GM19397 (cell line): ENCODE measurements around the gene NARF.
"Not testable (repeated sequence)": the region's sequence is repeated elsewhere in the genome, so short reads cannot be mapped to it uniquely, and the experiment has no call there.

Experiments used
- ATAC-seq: cut with Tn5 transposase; IDR thresholded peaks from one replicate; pipeline ENCODE4 v1.9.1; 2021; ENCODE audit warnings: mild to moderate bottlenecking, moderate library complexity; ENCODE audit not compliant: unreplicated experiment

NARF gene

DNA sequence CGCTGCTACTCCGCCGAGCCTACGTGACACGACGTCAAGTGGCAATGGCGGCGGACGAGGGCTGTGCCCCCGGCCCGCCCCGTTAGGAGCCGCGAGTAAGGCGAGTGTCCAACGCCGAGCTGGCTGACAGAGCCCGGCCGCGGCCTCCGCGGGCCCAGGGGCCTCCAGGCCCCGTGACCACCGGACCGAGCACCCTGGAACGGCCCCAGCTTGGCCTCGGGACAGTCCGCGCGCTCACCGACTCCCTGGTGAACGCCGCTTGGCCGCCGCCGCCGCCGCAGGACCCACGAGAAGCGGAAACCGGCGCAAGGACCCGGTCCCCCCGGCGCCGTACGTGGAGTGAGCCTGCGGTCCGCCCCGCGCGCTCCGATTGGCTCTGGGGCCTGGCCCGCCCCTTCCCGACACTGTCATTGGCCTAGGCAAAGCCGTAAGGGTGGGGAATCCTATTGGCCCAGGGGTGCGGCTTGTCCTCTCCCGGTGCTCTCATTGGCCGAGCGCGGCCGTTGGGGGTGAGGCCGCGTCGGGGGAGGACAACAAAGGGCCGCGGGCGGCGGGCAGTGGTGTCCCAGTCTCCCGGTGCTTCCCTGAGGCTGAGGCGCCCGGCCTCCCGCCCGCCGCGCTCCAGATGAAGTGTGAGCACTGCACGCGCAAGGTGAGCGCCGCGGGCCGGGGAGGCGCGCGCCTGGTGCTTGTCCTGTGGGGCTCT, at the start of gene NARF:
Gene NARF (plus strand): TSS at position 563 of the 706 bp plus-strand sequence. CDS start 63 bp downstream, at position 626.
- ATAC-seq: peak; percentile 93

GRCh38 chr17:82408938-82409318, 49.6 kb upstream of the NARF start:
- ATAC-seq: no peak

- no peak for ATAC-seq
These were observed 48.4 kb upstream of the NARF start for GRCh38 chr17:82410014-82410716.

- ATAC-seq: no peak
These were observed 47.0 kb upstream of the NARF start for GRCh38 chr17:82411396-82412053.

GRCh38 chr17:82412081-82412480, 46.5 kb upstream of the NARF start:
- ATAC-seq: not testable (repeated sequence)

DNA sequence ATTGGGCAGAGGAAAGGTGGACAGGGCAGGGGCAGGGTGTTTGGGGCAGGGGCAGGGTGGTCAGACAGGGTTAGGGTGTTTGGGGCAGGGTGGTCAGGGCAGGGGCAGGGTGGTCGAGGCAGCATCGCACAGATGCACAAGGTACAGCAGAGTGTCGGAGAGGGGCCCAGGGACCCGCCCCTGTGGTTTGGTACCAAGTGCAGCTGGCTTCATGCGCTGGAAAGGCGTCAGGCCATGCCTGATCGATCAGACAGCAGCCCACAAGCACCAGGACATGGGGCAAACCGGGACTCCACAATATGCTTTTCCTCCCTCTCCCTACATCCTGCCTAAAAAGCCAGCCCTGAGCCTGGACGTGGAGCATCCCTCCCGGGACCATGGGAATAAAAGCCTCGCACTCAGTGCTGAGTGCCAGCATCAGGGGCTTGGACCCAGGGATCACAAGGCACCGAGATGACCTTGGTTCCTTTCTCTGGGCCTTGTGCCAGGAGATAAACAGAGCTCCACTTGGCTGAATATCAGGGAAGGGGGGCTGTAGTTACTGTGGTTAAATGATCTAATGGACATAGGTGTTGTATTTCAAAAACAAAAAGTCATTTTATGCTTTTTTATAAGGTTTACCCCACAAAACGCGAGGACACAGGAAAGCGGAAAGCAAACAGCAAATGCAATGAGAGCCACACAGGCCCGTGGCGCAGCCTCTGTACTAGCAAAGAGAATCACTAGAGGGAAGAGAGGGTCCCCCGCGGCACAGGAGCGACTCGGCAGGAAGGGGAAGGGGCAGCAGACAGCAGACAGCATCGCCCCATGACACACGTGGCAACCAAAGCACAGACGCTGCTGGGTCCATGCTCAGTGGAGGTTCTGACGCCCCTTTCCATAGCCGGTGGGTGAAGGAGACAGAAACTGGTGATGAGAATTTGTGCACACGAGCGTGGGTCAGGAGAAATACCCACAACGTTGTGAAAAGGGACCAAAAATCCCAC, 45.7 kb upstream of the NARF start:
- ATAC-seq: no peak

- ATAC-seq: no peak
These were observed 43.8 kb upstream of the NARF start for GRCh38 chr17:82414548-82415281.

- no peak for ATAC-seq
These were observed 43.2 kb upstream of the NARF start for GRCh38 chr17:82415336-82415735.

- ATAC-seq: no peak
These were observed 42.8 kb upstream of the NARF start for GRCh38 chr17:82415786-82416185.

DNA sequence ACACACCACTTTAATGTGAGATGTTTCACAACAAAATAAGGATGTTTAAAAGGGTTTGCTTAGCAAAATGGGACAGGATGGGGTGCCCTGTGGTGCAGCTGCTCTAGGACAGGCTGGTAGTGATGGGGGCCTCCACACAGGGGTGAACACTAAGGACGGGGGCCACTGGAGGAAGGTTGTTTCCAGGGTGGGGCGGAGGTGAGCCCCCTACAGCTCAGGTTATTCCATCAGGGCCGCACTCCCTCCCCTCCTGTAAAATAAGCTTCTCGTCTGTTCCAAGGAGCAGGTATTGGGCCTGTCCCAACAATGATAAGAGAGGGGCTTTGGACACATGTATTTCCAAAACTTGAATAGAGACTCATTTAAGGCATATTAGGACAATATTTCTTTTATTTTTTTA, 42.3 kb upstream of the NARF start:
- no peak for ATAC-seq

DNA sequence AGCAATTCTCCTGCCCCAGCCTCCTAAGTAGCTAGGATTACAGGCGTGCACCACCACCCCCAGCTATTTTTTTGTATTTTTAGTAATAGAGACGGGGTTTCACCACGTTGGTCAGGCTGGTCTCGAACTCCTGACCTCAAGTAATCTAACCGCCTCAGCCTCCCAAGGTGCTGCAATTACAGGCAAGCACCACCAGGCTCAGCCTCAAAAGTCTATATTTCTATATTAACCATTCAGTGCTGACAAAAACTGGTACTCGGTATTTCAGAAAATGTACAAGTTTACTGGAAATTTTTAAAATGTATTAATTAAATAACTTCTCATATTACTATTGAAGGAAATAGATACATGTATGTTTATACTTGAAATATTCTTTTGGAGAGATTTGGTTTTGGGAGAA, 41.8 kb upstream of the NARF start:
- no peak for ATAC-seq

GRCh38 chr17:82418001-82418986, 40.2 kb upstream of the NARF start, which contains the start of the genes HEXD and OGFOD3:
Gene HEXD (plus strand): TSS chr17:82418347. CDS start chr17:82419800, 1,453 bp downstream.
Gene OGFOD3 (minus strand): TSS chr17:82418586. CDS start chr17:82418485, 101 bp downstream.
- peak; percentile 82 for ATAC-seq

DNA sequence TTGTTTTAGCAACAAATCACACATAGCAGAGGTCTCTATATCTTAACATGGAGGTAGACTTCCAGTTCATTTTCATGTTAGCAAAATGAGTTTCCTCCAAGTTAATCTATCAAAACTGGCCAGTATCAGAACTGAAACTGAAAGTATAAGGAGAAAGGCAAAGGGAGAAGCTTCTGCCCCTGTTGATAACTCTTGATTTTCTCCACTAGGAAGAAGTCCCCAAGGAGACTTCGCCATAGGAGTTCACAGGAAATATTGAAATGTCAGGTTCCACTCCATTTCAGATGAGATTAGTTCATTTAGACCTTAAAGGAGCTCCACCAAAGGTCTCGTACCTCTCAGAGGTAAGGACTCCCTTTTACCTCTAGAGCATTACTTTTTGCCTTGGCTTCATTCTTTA, 39.0 kb upstream of the NARF start:
- ATAC-seq: no peak

DNA sequence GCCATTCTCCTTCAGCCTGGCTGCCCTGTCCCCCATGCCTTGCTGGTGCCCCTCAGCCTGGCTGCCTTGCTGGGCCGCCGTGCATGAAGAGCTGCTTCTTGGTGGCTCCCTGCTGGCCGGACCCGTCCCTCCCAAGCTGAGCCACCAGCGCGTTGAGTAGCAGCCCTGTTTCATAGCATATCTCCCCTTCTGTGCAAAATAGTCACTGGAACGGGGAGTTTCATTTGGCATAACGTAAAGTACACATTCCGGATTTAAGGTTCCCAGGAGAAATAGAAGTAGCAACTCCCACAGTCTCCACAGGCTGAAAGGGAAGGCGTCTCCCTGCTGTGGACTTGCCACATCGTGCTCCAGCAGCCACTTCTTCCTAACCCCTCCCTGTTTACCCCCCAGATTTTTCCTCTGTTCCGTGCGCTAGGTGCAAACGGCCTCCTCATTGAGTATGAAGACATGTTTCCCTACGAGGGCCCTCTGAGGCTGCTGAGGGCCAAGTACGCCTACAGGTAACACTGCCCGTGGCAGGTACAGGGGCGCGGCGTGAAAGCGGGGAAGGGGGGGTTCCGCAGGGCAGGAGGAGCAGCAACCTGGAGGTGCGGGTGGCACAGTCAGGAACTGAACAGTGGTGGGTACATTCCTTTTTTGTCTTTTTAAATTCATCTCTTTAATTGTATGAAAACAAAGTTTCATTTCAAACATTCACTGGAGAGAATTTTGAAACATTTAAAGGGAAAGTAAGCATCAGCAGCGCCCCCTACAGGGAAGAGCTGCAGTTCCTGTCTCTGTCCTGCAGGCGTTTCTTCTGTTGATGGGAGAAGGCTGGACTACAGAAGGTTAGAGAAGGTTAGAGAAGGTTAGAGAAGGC, 34.3 kb upstream of the NARF start:
- no peak for ATAC-seq

GRCh38 chr17:82424863-82425159, 33.7 kb upstream of the NARF start:
- ATAC-seq: no peak

GRCh38 chr17:82428546-82428945, 30.0 kb upstream of the NARF start:
- ATAC-seq: no peak

GRCh38 chr17:82429824-82430223, 28.7 kb upstream of the NARF start:
- ATAC-seq: no peak

DNA sequence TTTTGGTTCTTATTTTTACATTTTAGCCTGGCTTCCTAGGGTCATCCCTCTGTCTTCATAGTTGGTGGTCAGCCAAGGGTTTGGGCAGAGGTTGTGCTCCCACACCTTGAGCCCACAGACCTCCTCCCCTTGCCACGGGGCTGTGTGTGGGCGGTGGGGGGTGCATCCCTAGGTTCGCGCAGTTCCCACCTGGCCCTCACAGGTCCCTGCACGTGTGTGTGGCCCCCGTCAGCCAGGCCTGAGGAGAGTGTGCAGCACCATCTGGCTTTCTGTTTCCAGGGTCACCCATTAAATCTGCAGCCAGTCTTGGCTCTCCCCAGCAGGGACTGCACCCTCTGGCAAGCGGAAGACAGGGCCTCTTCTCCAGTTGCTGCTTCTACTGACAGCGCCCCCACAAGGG, 26.5 kb upstream of the NARF start:
- ATAC-seq: no peak
